Liver (tissue), 9 donors: ENCODE measurements around the gene PTPRN2. TPM values are rescaled to one million over a fixed set of nuclear protein-coding genes. Genes with fewer than 3 reads are reported as not detected.
A peak's percentile ranks its signal among the peaks of the same experiment; 100 is the strongest.

Experiments
- DNase-seq: peaks from one replicate; pipeline ENCODE4 v3.0.0-alpha.2; 2017; ENCODE audit warnings: low spot score
- H3K27ac ChIP-seq, 2 donors: one replicate each; pipeline ENCODE4 v1.7.0; 2013; ENCODE audit warnings: inconsistent platforms in 2 of 2, low read length in 2 of 2, control low read depth in 1 of 2, low read depth in 1 of 2, mild to moderate bottlenecking in 1 of 2
- H3K27me3 ChIP-seq, 4 donors: one replicate each; pipeline versions ENCODE4 v1.6.1 to v1.7.0; 2013; ENCODE audit warnings: low read length in 3 of 4, inconsistent platforms in 1 of 4, mild to moderate bottlenecking in 1 of 4, moderate library complexity in 1 of 4; ENCODE audit not compliant: control insufficient read depth in 4 of 4, insufficient read depth in 4 of 4
- H3K36me3 ChIP-seq, 4 donors: one replicate each; pipeline versions ENCODE4 v1.6.1 to v1.7.0; 2013; ENCODE audit warnings: low read length in 3 of 4, mild to moderate bottlenecking in 3 of 4, low read depth in 1 of 4, moderate library complexity in 1 of 4; ENCODE audit not compliant: control insufficient read depth in 4 of 4, insufficient read depth in 3 of 4
- H3K4me1 ChIP-seq, 4 donors: one replicate each; pipeline versions ENCODE4 v1.6.1 to v1.7.0; 2013; ENCODE audit warnings: low read length in 3 of 4, mild to moderate bottlenecking in 3 of 4, moderate library complexity in 1 of 4; ENCODE audit not compliant: control insufficient read depth in 4 of 4, insufficient read depth in 4 of 4
- H3K4me3 ChIP-seq, 3 donors: one replicate each; pipeline versions ENCODE4 v1.6.1 to v1.7.0; 2013; ENCODE audit warnings: low read length in 3 of 3, control low read depth in 1 of 3, low read depth in 1 of 3, mild to moderate bottlenecking in 1 of 3
- H3K9ac ChIP-seq, 2 donors: one replicate each; pipeline ENCODE4 v1.7.0; 2013; ENCODE audit warnings: low read length in 2 of 2, mild to moderate bottlenecking in 2 of 2, moderate library complexity in 2 of 2, control low read depth in 1 of 2, low read depth in 1 of 2
- H3K9me3 ChIP-seq, 4 donors: one replicate each; pipeline versions ENCODE4 v1.6.1 to v1.7.0; 2013; ENCODE audit warnings: low read length in 3 of 4; ENCODE audit not compliant: control insufficient read depth in 4 of 4
- EGR1 ChIP-seq, 2 donors: IDR thresholded peaks; 2 replicates each; pipeline ENCODE4 v1.6.1; 2016 to 2018; ENCODE audit warnings: antibody characterized with exemption in 2 of 2, low read depth in 2 of 2
- FOXA1 ChIP-seq: IDR thresholded peaks from 2 replicates; pipeline ENCODE4 v1.6.1; 2016; ENCODE audit warnings: antibody characterized with exemption
- FOXA2 ChIP-seq: IDR thresholded peaks from 2 replicates; pipeline ENCODE4 v1.6.1; 2016; ENCODE audit warnings: antibody characterized with exemption
- HNF4A ChIP-seq, 2 donors: conservative IDR thresholded peaks; 2 replicates each; pipeline ENCODE4 v1.6.1; 2016; ENCODE audit warnings: antibody characterized with exemption in 2 of 2, mild to moderate bottlenecking in 2 of 2
- HNF4G ChIP-seq: IDR thresholded peaks from 2 replicates; pipeline ENCODE4 v1.6.1; 2016; ENCODE audit warnings: antibody characterized with exemption
- JUND ChIP-seq, 2 donors: IDR thresholded peaks; 2 replicates each; pipeline ENCODE4 v1.6.1; 2016; ENCODE audit warnings: antibody characterized with exemption in 2 of 2
- NR2F2 ChIP-seq: IDR thresholded peaks from 2 replicates; pipeline ENCODE4 v1.6.1; 2016; ENCODE audit warnings: antibody characterized with exemption
- RAD21 ChIP-seq, 2 donors: IDR thresholded peaks; 2 replicates each; pipeline ENCODE4 v1.6.1; 2016; ENCODE audit warnings: antibody characterized with exemption in 2 of 2, mild to moderate bottlenecking in 2 of 2
- RXRA ChIP-seq, 2 donors: IDR thresholded peaks; 2 replicates each; pipeline ENCODE4 v1.6.1; 2017 to 2018; ENCODE audit warnings: antibody characterized with exemption in 2 of 2, mild to moderate bottlenecking in 1 of 2
- SP1 ChIP-seq: IDR thresholded peaks from 2 replicates; pipeline ENCODE4 v1.6.1; 2018; ENCODE audit warnings: antibody characterized with exemption, mild to moderate bottlenecking
- TAF1 ChIP-seq: conservative IDR thresholded peaks from 2 replicates; pipeline ENCODE4 v1.6.1; 2016; ENCODE audit warnings: antibody characterized with exemption, mild to moderate bottlenecking
- YY1 ChIP-seq: IDR thresholded peaks from 2 replicates; pipeline ENCODE4 v1.6.1; 2016; ENCODE audit warnings: antibody characterized with exemption, mild to moderate bottlenecking
- WGBS: extraction: QIAGEN DNeasy Blood & Tissue Kit; methylation state at CpG from one replicate; pipeline ENCODE4 v1.1.7; 2013; 5-methylcytosine and 5-hydroxymethylcytosine counted together
- polyA plus RNA-seq, 2 donors: library from polyadenylated mRNA; stranded (reverse) in 1 of 2; unstranded in 1 of 2; fragments of 200-250 nt in 1 of 2; fragments of >200 nt in 1 of 2; fragmentation: Nextera tagmentation in 1 of 2; extraction: Ambion mirVana in 1 of 2; gene quantifications; one replicate each; pipeline versions ENCODE4 v1.2.1 to v1.2.3, GENCODE V29; 2013 to 2015
- total RNA-seq, 2 donors: library from RNA; depleted of rRNA; stranded (reverse); fragments of >200 nt; gene quantifications; one replicate each; pipeline ENCODE4 v1.2.3, GENCODE V29; 2014
- TF ChIP-seq, protein P1 (sequence below): IDR thresholded peaks from 2 replicates; pipeline ENCODE4 v1.6.1; 2016; ENCODE audit warnings: antibody characterized with exemption
- TF ChIP-seq, protein P2 (sequence below): IDR thresholded peaks from 2 replicates; pipeline ENCODE4 v1.6.1; 2016; ENCODE audit warnings: antibody characterized with exemption
- TF ChIP-seq, protein P3 (sequence below): fragments of 150-350 bp; IDR thresholded peaks from 2 replicates; pipeline ENCODE4 v1.5.1; 2017; ENCODE audit warnings: improper control_type of control experiment, low read depth, low read length; ENCODE audit not compliant: missing input control
- TF ChIP-seq, protein P4 (sequence below): IDR thresholded peaks from 2 replicates; pipeline ENCODE4 v1.6.1; 2016; ENCODE audit warnings: antibody characterized with exemption
- donor health status: healthy.
- donor health status: healthy.
- donor health status: healthy.
- donor health status: healthy.
- donor health status: healthy.

PTPRN2 gene
- total and polyA plus RNA-seq, 4 donors: 0.75 to 1.9 (median 1.1) TPM

DNA sequence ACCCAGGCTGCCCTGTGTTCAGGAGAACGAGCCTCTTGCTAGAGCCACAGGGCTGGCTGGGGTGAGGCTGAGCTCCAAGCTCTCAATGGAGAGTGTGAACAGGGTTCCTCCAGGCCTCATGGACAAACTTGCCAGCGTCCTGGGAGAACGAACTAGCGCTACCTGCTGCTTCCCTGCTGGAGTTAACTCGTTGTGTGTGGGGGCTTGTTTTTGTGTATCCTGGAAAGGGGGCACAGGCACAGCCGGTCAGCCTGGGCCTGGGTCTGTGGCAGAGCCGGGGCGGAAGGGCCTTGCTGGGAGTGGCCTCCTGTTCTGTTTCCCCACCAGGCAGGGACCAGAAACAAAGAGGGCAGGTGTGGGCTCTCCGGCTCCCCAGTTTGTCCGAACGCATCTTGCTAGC, 991.6 kb downstream of the PTPRN2 start:
- Histone ChIP-seq H3K9ac (no peak overlapping the region), H3K9me3 (no peaks in the 10 kb centered on the region), H3K36me3 (no peaks in the 10 kb centered on the region), H3K27ac (no peak overlapping the region), H3K27me3 (peaks cover 0 to 3% (median 0%) of the 10 kb centered on the region in 4 donors), H3K4me1 (no peaks in the 10 kb centered on the region), H3K4me3 (no peak overlapping the region)
- WGBS: 92% methylated on average over 11 of the region's 11 CpGs
- no peak for DNase-seq
- TF ChIP-seq FOXA2 (no peak), YY1 (no peak), JUND (IDR thresholded peaks at IDR 0.05) (no peak), RAD21 (IDR thresholded peaks at IDR 0.05) (no peak), HNF4A (conservative IDR thresholded peaks at IDR 0.05) (no peak), FOXA1 (no peak), SP1 (no peak), NR2F2 (no peak)
- TF ChIP-seq, protein P1, sequence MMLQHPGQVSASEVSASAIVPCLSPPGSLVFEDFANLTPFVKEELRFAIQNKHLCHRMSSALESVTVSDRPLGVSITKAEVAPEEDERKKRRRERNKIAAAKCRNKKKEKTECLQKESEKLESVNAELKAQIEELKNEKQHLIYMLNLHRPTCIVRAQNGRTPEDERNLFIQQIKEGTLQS: no peak
- TF ChIP-seq, protein P2, sequence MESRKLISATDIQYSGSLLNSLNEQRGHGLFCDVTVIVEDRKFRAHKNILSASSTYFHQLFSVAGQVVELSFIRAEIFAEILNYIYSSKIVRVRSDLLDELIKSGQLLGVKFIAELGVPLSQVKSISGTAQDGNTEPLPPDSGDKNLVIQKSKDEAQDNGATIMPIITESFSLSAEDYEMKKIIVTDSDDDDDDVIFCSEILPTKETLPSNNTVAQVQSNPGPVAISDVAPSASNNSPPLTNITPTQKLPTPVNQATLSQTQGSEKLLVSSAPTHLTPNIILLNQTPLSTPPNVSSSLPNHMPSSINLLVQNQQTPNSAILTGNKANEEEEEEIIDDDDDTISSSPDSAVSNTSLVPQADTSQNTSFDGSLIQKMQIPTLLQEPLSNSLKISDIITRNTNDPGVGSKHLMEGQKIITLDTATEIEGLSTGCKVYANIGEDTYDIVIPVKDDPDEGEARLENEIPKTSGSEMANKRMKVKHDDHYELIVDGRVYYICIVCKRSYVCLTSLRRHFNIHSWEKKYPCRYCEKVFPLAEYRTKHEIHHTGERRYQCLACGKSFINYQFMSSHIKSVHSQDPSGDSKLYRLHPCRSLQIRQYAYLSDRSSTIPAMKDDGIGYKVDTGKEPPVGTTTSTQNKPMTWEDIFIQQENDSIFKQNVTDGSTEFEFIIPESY: no peak

DNA sequence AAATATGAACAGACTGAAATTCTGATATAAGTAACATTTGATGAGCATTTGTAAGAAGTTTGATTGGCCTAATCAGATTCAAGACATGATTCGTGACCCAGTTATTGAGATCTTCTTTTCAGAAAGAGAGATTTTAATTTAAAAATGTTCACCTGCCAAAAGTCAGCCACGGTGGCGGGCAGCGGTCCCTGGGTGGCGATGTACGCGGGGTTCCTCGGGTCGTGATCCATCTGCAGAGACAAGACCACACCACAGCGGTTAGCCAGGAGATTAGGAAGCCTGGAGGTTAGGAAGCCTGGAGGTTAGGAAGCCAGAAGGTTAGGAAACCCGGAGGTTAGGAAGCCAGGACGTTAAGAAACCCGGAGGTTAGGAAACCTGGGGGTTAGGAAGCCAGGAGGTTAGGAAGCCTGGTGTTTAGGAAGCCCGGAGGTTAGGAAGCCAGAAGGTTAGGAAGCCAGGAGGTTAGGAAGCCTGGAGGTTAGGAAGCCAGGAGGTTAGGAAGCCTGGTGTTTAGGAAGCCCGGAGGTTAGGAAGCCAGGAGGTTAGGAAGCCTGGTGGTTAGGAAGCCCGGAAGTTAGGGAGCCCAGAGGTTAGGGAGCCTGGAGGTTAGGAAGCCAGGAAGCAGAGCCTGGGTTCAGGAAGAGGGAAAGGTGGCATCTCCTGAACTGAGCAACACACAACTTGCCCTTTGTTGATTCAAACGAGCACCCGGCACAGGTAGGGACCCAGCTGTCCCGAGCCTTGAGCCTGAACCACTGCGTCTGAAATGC, 992.4 kb downstream of the PTPRN2 start:
- DNase-seq: no peak
- Histone ChIP-seq H3K9me3 (no peaks in the 10 kb centered on the region), H3K36me3 (no peaks in the 10 kb centered on the region)

DNA sequence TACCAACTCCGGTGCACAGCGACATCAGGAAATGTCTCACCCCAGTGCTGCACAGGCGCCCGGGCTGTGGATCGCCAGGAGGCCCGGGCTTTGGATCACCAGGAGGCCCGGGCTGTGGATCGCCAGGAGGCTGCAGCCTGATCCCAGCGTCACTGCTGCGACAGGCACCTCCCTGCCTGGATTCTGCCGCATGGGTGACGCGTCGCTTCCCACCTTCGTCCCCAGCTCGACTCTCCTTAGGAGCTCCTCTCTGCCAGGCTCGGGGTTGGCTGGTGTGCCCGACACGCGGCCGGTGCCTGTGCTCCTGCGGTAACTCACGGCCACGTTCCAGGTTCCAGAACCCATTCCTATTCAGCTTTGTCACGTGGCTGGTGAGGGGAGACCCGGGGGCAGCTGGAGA, 993.3 kb downstream of the PTPRN2 start:
- Histone ChIP-seq H3K9ac (no peak overlapping the region), H3K27me3 (peaks cover 0 to 5% (median 2%) of the 10 kb centered on the region in 4 donors), H3K4me1 (no peaks in the 10 kb centered on the region), H3K9me3 (no peaks in the 10 kb centered on the region), H3K36me3 (no peaks in the 10 kb centered on the region), H3K4me3 (no peak overlapping the region), H3K27ac (no peak overlapping the region)
- TF ChIP-seq, protein P3, sequence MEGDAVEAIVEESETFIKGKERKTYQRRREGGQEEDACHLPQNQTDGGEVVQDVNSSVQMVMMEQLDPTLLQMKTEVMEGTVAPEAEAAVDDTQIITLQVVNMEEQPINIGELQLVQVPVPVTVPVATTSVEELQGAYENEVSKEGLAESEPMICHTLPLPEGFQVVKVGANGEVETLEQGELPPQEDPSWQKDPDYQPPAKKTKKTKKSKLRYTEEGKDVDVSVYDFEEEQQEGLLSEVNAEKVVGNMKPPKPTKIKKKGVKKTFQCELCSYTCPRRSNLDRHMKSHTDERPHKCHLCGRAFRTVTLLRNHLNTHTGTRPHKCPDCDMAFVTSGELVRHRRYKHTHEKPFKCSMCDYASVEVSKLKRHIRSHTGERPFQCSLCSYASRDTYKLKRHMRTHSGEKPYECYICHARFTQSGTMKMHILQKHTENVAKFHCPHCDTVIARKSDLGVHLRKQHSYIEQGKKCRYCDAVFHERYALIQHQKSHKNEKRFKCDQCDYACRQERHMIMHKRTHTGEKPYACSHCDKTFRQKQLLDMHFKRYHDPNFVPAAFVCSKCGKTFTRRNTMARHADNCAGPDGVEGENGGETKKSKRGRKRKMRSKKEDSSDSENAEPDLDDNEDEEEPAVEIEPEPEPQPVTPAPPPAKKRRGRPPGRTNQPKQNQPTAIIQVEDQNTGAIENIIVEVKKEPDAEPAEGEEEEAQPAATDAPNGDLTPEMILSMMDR: no peak
- TF ChIP-seq HNF4G (no peak), FOXA2 (no peak), RAD21 (IDR thresholded peaks at IDR 0.05) (no peak), YY1 (no peak), JUND (IDR thresholded peaks at IDR 0.05) (no peak), TAF1 (no peak), EGR1 (IDR thresholded peaks at IDR 0.05; ENCODE audit: low read depth in 2 of 2) (no peak), NR2F2 (no peak), SP1 (no peak)
- TF ChIP-seq, protein P1: no peak
- TF ChIP-seq, protein P2: no peak
- 89% methylated on average over 26 of the region's 26 CpGs for WGBS
- no peak for DNase-seq

More for the DNA sequence above, 992.4 kb downstream of the PTPRN2 start:
- Histone ChIP-seq H3K27me3 (peaks cover 0 to 5% (median 2%) of the 10 kb centered on the region in 4 donors), H3K27ac (no peak overlapping the region), H3K4me1 (no peaks in the 10 kb centered on the region), H3K9ac (no peak overlapping the region), H3K4me3 (no peak overlapping the region)
- 88% methylated on average over 20 of the region's 20 CpGs for WGBS
- TF ChIP-seq, protein P4, sequence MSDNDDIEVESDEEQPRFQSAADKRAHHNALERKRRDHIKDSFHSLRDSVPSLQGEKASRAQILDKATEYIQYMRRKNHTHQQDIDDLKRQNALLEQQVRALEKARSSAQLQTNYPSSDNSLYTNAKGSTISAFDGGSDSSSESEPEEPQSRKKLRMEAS: no peak
- TF ChIP-seq NR2F2 (peak; percentile 24), HNF4A (conservative IDR thresholded peaks at IDR 0.05) (no peak), RAD21 (IDR thresholded peaks at IDR 0.05) (no peak), RXRA (IDR thresholded peaks at IDR 0.05) (no peak), TAF1 (no peak)
